Measurements from ENCODE around the gene HIPK2.

HIPK2 gene

DNA sequence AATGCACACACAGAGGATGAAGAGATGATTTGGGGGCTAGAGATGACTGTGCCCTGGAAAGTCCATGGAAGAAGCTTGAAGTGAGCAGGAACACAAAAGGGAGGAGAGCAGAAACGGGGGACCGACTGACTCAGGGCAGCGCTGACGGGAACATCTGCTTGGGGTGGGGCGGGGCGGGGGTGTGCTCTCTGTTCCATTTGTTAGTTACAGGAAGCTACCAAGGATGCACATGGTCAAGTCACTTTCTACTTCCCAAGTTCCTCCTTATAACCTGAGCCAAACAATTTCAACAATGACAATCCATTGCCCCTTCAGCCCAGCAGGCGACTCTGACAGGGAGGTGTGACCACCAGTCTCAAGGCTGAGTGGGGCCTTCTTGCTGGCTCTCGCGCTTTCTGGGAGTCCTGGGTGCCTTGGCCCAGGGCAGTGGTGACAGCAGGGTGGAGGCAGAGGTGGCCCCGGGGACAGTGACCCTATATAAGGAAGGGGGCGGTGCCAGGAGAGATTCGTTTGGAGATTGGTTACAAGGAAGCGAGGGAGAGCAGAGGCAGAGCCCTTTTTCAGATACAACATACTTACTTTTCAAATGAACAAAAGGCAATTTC lies 214.7 kb downstream of the HIPK2 start:
- DNase-seq (ENCODE audit: low read depth), result no peak
- H3K4me3 ChIP-seq (ENCODE audit: low read depth, low read length), result no peak overlapping the region
- no peak for TF ChIP-seq MYC (IDR thresholded peaks at IDR 0.05; ENCODE audit: low read depth, low read length)
- no peak for TF ChIP-seq POLR2A (IDR thresholded peaks at IDR 0.05; ENCODE audit: extremely low read depth, insufficient read length)
- TF ChIP-seq, protein P1, sequence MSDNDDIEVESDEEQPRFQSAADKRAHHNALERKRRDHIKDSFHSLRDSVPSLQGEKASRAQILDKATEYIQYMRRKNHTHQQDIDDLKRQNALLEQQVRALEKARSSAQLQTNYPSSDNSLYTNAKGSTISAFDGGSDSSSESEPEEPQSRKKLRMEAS (IDR thresholded peaks at IDR 0.05; ENCODE audit: low read depth, low read length), result no peak
- TF ChIP-seq, protein P2, sequence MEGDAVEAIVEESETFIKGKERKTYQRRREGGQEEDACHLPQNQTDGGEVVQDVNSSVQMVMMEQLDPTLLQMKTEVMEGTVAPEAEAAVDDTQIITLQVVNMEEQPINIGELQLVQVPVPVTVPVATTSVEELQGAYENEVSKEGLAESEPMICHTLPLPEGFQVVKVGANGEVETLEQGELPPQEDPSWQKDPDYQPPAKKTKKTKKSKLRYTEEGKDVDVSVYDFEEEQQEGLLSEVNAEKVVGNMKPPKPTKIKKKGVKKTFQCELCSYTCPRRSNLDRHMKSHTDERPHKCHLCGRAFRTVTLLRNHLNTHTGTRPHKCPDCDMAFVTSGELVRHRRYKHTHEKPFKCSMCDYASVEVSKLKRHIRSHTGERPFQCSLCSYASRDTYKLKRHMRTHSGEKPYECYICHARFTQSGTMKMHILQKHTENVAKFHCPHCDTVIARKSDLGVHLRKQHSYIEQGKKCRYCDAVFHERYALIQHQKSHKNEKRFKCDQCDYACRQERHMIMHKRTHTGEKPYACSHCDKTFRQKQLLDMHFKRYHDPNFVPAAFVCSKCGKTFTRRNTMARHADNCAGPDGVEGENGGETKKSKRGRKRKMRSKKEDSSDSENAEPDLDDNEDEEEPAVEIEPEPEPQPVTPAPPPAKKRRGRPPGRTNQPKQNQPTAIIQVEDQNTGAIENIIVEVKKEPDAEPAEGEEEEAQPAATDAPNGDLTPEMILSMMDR (IDR thresholded peaks at IDR 0.05; ENCODE audit: low read depth, low read length), result no peak

DNA sequence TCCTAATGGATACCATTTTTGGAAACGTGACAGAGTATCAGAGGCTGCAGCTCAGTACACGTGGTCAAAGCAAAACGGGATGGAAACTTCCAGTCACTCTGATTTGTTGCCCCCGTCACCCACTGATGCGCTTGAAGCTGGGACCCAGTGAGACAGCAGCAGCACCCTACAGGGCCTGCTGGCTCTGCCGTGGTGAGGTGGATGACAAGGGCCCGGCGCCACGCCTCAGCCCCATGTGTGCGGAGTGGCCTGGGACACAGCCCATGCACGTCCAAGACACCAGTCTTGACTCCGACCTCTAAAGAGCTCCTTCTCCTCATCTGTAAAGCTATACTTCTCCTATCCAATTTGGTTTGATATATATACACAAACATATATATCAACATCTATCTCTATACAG lies 215.3 kb downstream of the HIPK2 start:
- no peak for DNase-seq (ENCODE audit: low read depth)
- H3K4me3 ChIP-seq (ENCODE audit: low read depth, low read length), result no peak overlapping the region
- no peak for TF ChIP-seq MYC (IDR thresholded peaks at IDR 0.05; ENCODE audit: low read depth, low read length)
- TF ChIP-seq, protein P1 (IDR thresholded peaks at IDR 0.05; ENCODE audit: low read depth, low read length), result no peak
- no peak for TF ChIP-seq POLR2A (IDR thresholded peaks at IDR 0.05; ENCODE audit: extremely low read depth, insufficient read length)
- TF ChIP-seq, protein P2 (IDR thresholded peaks at IDR 0.05; ENCODE audit: low read depth, low read length), result no peak

DNA sequence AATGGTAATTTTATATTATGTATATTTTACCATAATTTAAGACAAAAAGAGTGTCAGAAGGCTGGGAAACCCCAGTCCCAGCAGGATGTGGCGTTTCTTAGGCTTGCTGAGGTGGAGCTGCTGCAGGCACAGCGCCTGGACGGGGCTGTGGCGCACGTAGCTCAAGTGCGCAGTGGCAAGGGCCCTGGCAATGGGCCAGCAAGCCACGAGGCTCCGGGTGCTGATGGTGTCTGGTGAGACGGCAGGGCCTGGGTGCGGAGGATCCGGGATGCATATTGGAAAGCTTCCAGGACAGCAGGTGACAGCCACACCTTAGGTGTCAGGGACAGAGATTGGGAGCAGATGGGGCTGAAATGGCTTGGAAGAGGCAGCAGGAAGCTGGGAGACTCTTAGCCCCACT lies 217.1 kb downstream of the HIPK2 start:
- no peak for DNase-seq (ENCODE audit: low read depth)
- TF ChIP-seq, protein P2 (IDR thresholded peaks at IDR 0.05; ENCODE audit: low read depth, low read length), result no peak
- TF ChIP-seq, protein P1 (IDR thresholded peaks at IDR 0.05; ENCODE audit: low read depth, low read length), result no peak
- TF ChIP-seq MYC (IDR thresholded peaks at IDR 0.05; ENCODE audit: low read depth, low read length) (no peak), POLR2A (IDR thresholded peaks at IDR 0.05; ENCODE audit: extremely low read depth, insufficient read length) (no peak)
- H3K4me3 ChIP-seq (ENCODE audit: low read depth, low read length), result no peak overlapping the region

DNA sequence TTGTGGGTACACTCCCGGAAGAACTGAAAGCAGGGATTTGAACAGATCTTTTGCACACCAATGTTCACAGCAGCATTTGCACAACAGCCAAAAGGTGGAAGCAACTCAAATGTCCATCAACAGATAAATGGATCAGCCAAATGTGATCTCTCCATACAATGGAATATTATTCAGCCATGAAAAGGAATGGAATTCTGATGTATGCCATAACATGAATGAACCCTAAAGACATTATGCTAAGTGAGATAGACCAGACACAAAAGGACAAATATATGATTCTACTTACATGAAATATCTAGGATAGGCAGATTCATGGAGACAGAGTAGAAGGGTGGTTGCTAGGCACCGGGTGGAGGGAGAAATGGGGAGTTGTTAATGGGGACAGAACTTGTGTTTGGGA lies 217.6 kb downstream of the HIPK2 start:
- DNase-seq (ENCODE audit: low read depth), result no peak
- TF ChIP-seq, protein P1 (IDR thresholded peaks at IDR 0.05; ENCODE audit: low read depth, low read length), result no peak
- TF ChIP-seq POLR2A (IDR thresholded peaks at IDR 0.05; ENCODE audit: extremely low read depth, insufficient read length), result no peak
- TF ChIP-seq MYC (IDR thresholded peaks at IDR 0.05; ENCODE audit: low read depth, low read length), result no peak
- TF ChIP-seq, protein P2 (IDR thresholded peaks at IDR 0.05; ENCODE audit: low read depth, low read length), result no peak
- H3K4me3 ChIP-seq (ENCODE audit: low read depth, low read length), result no peak overlapping the region

DNA sequence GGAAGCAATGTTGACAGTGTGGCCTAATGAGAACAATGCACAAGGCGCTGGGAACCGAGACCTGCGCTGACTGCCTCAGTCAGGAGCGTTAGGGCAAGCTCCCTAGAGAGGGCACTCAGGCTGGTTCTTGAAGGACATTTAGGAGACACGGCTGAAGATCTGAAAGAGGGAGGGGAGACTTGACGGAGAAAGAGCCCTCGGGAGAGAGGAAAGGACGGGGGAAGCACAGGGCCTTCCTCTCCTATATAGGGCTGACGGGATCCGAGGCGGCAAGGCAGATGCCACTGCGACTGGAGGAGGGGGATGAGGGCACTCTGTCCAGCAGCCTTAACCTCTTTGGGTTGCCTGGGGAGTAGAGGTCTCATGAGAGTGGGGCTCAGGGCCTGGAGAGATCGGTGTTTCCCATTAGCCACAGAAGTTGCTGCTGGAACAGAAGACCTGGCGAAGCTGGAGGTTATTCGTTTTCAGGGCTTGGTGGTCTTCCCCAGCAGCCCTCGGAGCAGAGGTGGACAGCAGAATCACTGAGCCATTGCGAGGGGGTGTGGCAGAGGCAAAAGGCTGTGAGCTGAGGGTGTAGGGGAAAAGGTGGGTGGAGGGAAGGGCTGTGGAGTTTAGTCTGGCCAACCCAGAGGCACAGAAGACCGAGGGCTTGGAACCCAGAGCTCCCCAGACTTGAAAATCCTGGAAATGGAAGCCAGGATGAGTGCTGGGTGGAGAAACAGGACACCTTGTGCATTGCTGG lies 218.3 kb downstream of the HIPK2 start:
- DNase-seq (ENCODE audit: low read depth), result no peak
- H3K4me3 ChIP-seq (ENCODE audit: low read depth, low read length), result no peak overlapping the region
- TF ChIP-seq, protein P2 (IDR thresholded peaks at IDR 0.05; ENCODE audit: low read depth, low read length), result no peak
- TF ChIP-seq, protein P1 (IDR thresholded peaks at IDR 0.05; ENCODE audit: low read depth, low read length), result no peak
- TF ChIP-seq MYC (IDR thresholded peaks at IDR 0.05; ENCODE audit: low read depth, low read length) (no peak), POLR2A (IDR thresholded peaks at IDR 0.05; ENCODE audit: extremely low read depth, insufficient read length) (no peak)

All from NB4 (cell line).